ENCODE results near the gene LY6G6C.
A peak's percentile ranks its signal among the peaks of the same experiment; 100 is the strongest.

LY6G6C gene

GRCh38 chr6:31718265-31718664 is 3.3 kb downstream of the LY6G6C start:
- no peak for TF ChIP-seq CTCF (conservative IDR thresholded peaks at IDR 0.05; ENCODE audit: low read length)
- H3K4me3 ChIP-seq (ENCODE audit: low read length) = no peak overlapping the region
- DNase-seq (ENCODE audit: low read depth) = no peak

GRCh38 chr6:31717499-31718222 is 3.9 kb downstream of the LY6G6C start:
- no peak for TF ChIP-seq CTCF (conservative IDR thresholded peaks at IDR 0.05; ENCODE audit: low read length)
- no peak for DNase-seq (ENCODE audit: low read depth)
- H3K4me3 ChIP-seq (ENCODE audit: low read length) = no peak overlapping the region

GRCh38 chr6:31715022-31715958 is 6.3 kb downstream of the LY6G6C start, which contains the start of gene LY6G6D:
TSS of gene LY6G6D (plus strand) at chr6:31715348. CDS start at chr6:31715356, 8 bp downstream.
- DNase-seq (ENCODE audit: low read depth) = no peak

GRCh38 chr6:31713991-31714684 is 7.4 kb downstream of the LY6G6C start:
- no peak for DNase-seq (ENCODE audit: low read depth)
- no peak for TF ChIP-seq CTCF (conservative IDR thresholded peaks at IDR 0.05; ENCODE audit: low read length)
- H3K4me3 ChIP-seq (ENCODE audit: low read length) = no peak overlapping the region

More at GRCh38 chr6:31715022-31715958, 6.3 kb downstream of the LY6G6C start, which contains the start of gene LY6G6D:
- TF ChIP-seq CTCF (conservative IDR thresholded peaks at IDR 0.05; ENCODE audit: low read length) = no peak
- H3K4me3 ChIP-seq (ENCODE audit: low read length) = no peak within 1 kb of the TSS

GRCh38 chr6:31713465-31713864 is 8.1 kb downstream of the LY6G6C start:
- DNase-seq (ENCODE audit: low read depth) = no peak
- TF ChIP-seq CTCF (conservative IDR thresholded peaks at IDR 0.05; ENCODE audit: low read length) = no peak
- no peak overlapping the region for H3K4me3 ChIP-seq (ENCODE audit: low read length)

- H3K4me3 ChIP-seq (ENCODE audit: low read length) = no peak overlapping the region
- 0 out of 2 replicates have a peak, but pooled peaks have one; percentile 4 for TF ChIP-seq CTCF (conservative IDR thresholded peaks at IDR 0.05; ENCODE audit: low read length)
- no peak for DNase-seq (ENCODE audit: low read depth)
Measured at GRCh38 chr6:31712296-31712695, 9.2 kb downstream of the LY6G6C start.

Data from AG10803 (cell line).